HepG2 (cell line): ENCODE data around the gene DAB2IP. TPM values are rescaled to one million over a fixed set of nuclear protein-coding genes. Genes with fewer than 3 reads are reported as not detected.

Experiments
- ATAC-seq: fragments of 200-7000 bp; cut with Tn5 transposase; 3 replicates; pipeline ENCODE4 v1.9.1; 2020; ENCODE audit warnings: mild to moderate bottlenecking, moderate library complexity
- BruUV-seq: library from RNA; stranded (reverse); fragments of 400-500 nt; replicated peaks from 2 replicates; lab custom pipeline; 2021; lab: Mats Ljungman, UMichigan
- CTCF ChIA-PET: fragments of 300-600 bp; formaldehyde crosslinking; extraction: SDS; loops from one replicate; lab custom pipeline; 2021; ENCODE audit warnings: low total read pairs, inconsistent platforms, low intra/inter-chr PET ratio; lab: Yijun Ruan, JAX
- POLR2A ChIA-PET: fragments of 350-600 bp; sonication (Branson Sonifier 250); formaldehyde crosslinking; loops from one replicate; lab custom pipeline; 2020; ENCODE audit warnings: antibody characterized with exemption, inconsistent platforms; lab: Yijun Ruan, JAX
- DNase-seq: peaks from one replicate; pipeline ENCODE4 v3.0.0-alpha.2; 2015; ENCODE audit warnings: low spot score
- FAIRE-seq: peaks from 3 replicates; lab custom pipeline; 2011; peaks lifted over from hg19 to GRCh38; lab: Jason Lieb, UNC
- H2AFZ ChIP-seq: one replicate; pipeline ENCODE4 v1.6.1; 2011; ENCODE audit warnings: low read length, inconsistent platforms
- H3K27ac ChIP-seq: fragments of 300-600 bp; 3 replicates; pipeline ENCODE4 v1.8.0; 2011; ENCODE audit warnings: mixed run types, mild to moderate bottlenecking, mixed read lengths, low read length, inconsistent platforms; ENCODE audit not compliant: insufficient read depth; ENCODE audit errors: extremely low read length
- H3K27me3 ChIP-seq, 2 experiments: fragments of 200-600 bp in 1 of 2; 2 replicates in 1 of 2; 3 replicates in 1 of 2; pipeline versions ENCODE4 v1.6.0 to v1.8.0; 2011; ENCODE audit warnings: low read length in 2 of 2, mild to moderate bottlenecking in 2 of 2, moderate library complexity in 2 of 2, inconsistent platforms in 1 of 2; ENCODE audit not compliant: insufficient read depth in 2 of 2, control insufficient read depth in 1 of 2
- H3K36me3 ChIP-seq, 2 experiments: fragments of 200-600 bp in 1 of 2; replicated peaks in 1 of 2; 2 replicates in 1 of 2; 3 replicates in 1 of 2; pipeline versions ENCODE4 v1.5.1 to v1.8.0; 2011; ENCODE audit warnings: low read length in 2 of 2, inconsistent platforms in 1 of 2; ENCODE audit not compliant: insufficient read depth in 2 of 2, control insufficient read depth in 1 of 2
- H3K4me1 ChIP-seq: 2 replicates; pipeline ENCODE4 v1.5.1; 2012; ENCODE audit warnings: low read length, inconsistent platforms; ENCODE audit not compliant: insufficient read depth
- H3K4me2 ChIP-seq: 2 replicates; pipeline ENCODE4 v1.6.0; 2011; ENCODE audit warnings: low read depth, low read length, inconsistent platforms
- H3K4me3 ChIP-seq, 3 experiments: fragments of 200-600 bp in 1 of 3; sonication (generic), shearing (Covaris generic) in 1 of 3; replicated peaks in 1 of 3; 2 replicates each; pipeline ENCODE4 v1.5.1; 2011 to 2016; ENCODE audit warnings: low read length in 3 of 3, inconsistent platforms in 2 of 3, low read depth in 2 of 3, mild to moderate bottlenecking in 2 of 3, control low read depth in 1 of 3, mixed read lengths in 1 of 3; ENCODE audit not compliant: insufficient read depth in 1 of 3
- H3K79me2 ChIP-seq: one replicate; pipeline ENCODE4 v1.6.1; 2011; ENCODE audit warnings: low read length, inconsistent platforms; ENCODE audit not compliant: insufficient read depth
- H3K9ac ChIP-seq: 2 replicates; pipeline ENCODE4 v1.6.0; 2011; ENCODE audit warnings: mild to moderate bottlenecking, low read depth, low read length, inconsistent platforms; ENCODE audit not compliant: insufficient read depth
- H3K9me3 ChIP-seq: 2 replicates; pipeline ENCODE4 v1.5.1; 2012; ENCODE audit warnings: mild to moderate bottlenecking, low read length
- H4K20me1 ChIP-seq: 2 replicates; pipeline ENCODE4 v1.6.0; 2011; ENCODE audit warnings: inconsistent platforms, mild to moderate bottlenecking, low read length, moderate library complexity; ENCODE audit not compliant: insufficient read depth
- FIP1L1 ChIP-seq: fragments of 200-400 bp; formaldehyde crosslinking; IDR thresholded peaks from 2 replicates; pipeline ENCODE4 v1.6.1; 2018; ENCODE audit warnings: low read depth, mild to moderate bottlenecking, low read length, moderate library complexity, borderline replicate concordance; ENCODE audit not compliant: insufficient read depth
- HMG20A ChIP-seq: IDR thresholded peaks from 2 replicates; pipeline ENCODE4 v1.6.1; 2016; ENCODE audit warnings: borderline replicate concordance
- KMT2B ChIP-seq: IDR thresholded peaks from 2 replicates; pipeline ENCODE4 v1.6.1; 2016; ENCODE audit warnings: missing genetic modification reagents, missing compliant biosample characterization
- SMARCC2 ChIP-seq: fragments of 450-650 bp; IDR thresholded peaks from 2 replicates; pipeline ENCODE4 v1.6.1; 2017; ENCODE audit warnings: antibody characterized with exemption, mild to moderate bottlenecking
- TEF ChIP-seq: sonication (generic); formaldehyde crosslinking; IDR thresholded peaks from 2 replicates; pipeline ENCODE4 v1.5.0; 2020; ENCODE audit warnings: missing genetic modification reagents
- TOPORS ChIP-seq: sonication (generic); formaldehyde crosslinking; IDR thresholded peaks from 2 replicates; pipeline ENCODE4 v1.8.0; 2023; ENCODE audit warnings: mild to moderate bottlenecking, missing genetic modification reagents
- ZIK1 ChIP-seq: sonication (generic); formaldehyde crosslinking; IDR thresholded peaks from 2 replicates; pipeline ENCODE4 v1.5.0; 2020; ENCODE audit warnings: mild to moderate bottlenecking, low read depth, missing genetic modification reagents, borderline replicate concordance
- ZNF263 ChIP-seq: sonication (generic); formaldehyde crosslinking; IDR thresholded peaks from 2 replicates; pipeline ENCODE4 v1.4.0; 2020; ENCODE audit warnings: missing genetic modification reagents
- ZNF280B ChIP-seq: sonication (generic); formaldehyde crosslinking; IDR thresholded peaks from 2 replicates; pipeline ENCODE4 v1.5.0; 2020; ENCODE audit warnings: missing genetic modification reagents, mild to moderate bottlenecking, borderline replicate concordance
- ZNF318 ChIP-seq: sonication (generic); formaldehyde crosslinking; IDR thresholded peaks from 2 replicates; pipeline ENCODE4 v1.4.0; 2020; ENCODE audit warnings: mild to moderate bottlenecking, missing genetic modification reagents
- ZNF724P ChIP-seq: sonication (generic); formaldehyde crosslinking; IDR thresholded peaks from 2 replicates; pipeline ENCODE4 v1.8.0; 2022; ENCODE audit warnings: missing genetic modification reagents, borderline replicate concordance
- WGBS: methylation state at CpG from one replicate; pipeline ENCODE4 v1.1.6; 2017; ENCODE audit warnings: low lambda C conversion rate; 5-methylcytosine and 5-hydroxymethylcytosine counted together
- in situ Hi-C: cut with HindIII; loops from 2 replicates; pipeline ENCODE4 v1.10.0; 2017; ENCODE audit warnings: low pct_unique_long_range_greater_than_20kb; ENCODE audit not compliant: extremely low pct_ligation_motif_present
- intact Hi-C: fragments of 100-400 bp; cut with micrococcal nuclease; formaldehyde crosslinking; loops from one replicate; pipeline ENCODE4 v1.10.0; 2022; ENCODE audit not compliant: unreplicated experiment
- polyA plus RNA-seq, 8 experiments: library from polyadenylated mRNA; depleted of rRNA in 3 of 8; stranded (reverse) in 7 of 8; unstranded in 1 of 8; fragments of >200 nt; fragmentation: Illumina TruSeq in 4 of 8; extraction: Trizol in 4 of 8; gene quantifications; 2 replicates each; pipeline versions ENCODE4 v1.2.1 to v1.2.3, GENCODE V29; 2011 to 2016; ENCODE audit warnings: low read depth in 4 of 8, missing spikeins in 1 of 8, mixed read lengths in 1 of 8; ENCODE audit not compliant: insufficient read depth in 1 of 8
- total RNA-seq, 5 experiments: library from RNA; depleted of rRNA; stranded (reverse); fragments of >200 nt; fragmentation: Illumina TruSeq; extraction: Trizol; gene quantifications; 2 replicates each; pipeline ENCODE4 v1.2.3, GENCODE V29; 2016; ENCODE audit warnings: low read depth in 1 of 5
- TF ChIP-seq, protein P1 (sequence below): sonication (generic); formaldehyde crosslinking; IDR thresholded peaks from 2 replicates; pipeline ENCODE4 v1.8.0; 2022; ENCODE audit warnings: missing genetic modification reagents, low read depth, mild to moderate bottlenecking, borderline replicate concordance
- TF ChIP-seq, protein P2 (sequence below): sonication (generic); formaldehyde crosslinking; IDR thresholded peaks from 2 replicates; pipeline ENCODE4 v1.5.1; 2020; ENCODE audit warnings: missing genetic modification reagents, mild to moderate bottlenecking, borderline replicate concordance

Gene DAB2IP
- total and polyA plus RNA-seq, 2 of the 13 experiments (the other 11 are each of a cell fraction or from before 2014, with no cell fraction given), result 25.3 to 37.9 TPM

DNA sequence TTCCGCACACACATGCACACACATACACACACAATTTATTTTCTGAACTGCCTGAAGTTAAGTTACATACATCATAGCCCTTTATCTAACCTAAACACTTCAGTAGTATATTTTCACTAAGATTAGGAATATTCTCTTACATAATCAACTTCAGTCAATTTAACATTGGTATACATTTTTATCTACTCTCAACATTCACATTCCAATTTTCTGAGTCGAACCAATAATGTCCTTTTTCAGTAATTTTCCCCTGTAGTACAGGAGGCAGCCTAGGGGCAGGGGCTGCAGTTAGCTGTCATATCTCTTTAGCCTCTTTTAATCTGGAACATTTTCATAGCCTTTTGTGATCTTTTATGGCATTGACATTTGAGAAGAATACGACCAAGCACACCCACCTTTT lies 150.1 kb downstream of the DAB2IP start:
- Histone ChIP-seq H4K20me1 (no peaks in the 10 kb centered on the region), H3K27ac (no peak overlapping the region), H3K9ac (no peak overlapping the region), H3K27me3 (peaks cover 0 to 16% of the 10 kb centered on the region in 2 experiments; a peak in 1 of 5 replicates), H3K9me3 (peaks cover 9% of the 10 kb centered on the region), H3K4me1 (no peaks in the 10 kb centered on the region), H3K79me2 (no peaks in the 10 kb centered on the region), H3K36me3 (no peaks in the 10 kb centered on the region), H2AFZ (no peak overlapping the region), H3K4me3 (no peak overlapping the region), H3K4me2 (no peak overlapping the region)
- ChIA-PET POLR2A (no interaction called here), CTCF (no interaction called here)
- WGBS, result 3% methylated on average over 3 of the region's 3 CpGs
- DNase-seq (no peak), FAIRE-seq (no peak), ATAC-seq (no peak)
- no TSS peak for BruUV-seq
- intact Hi-C loops (no loop called here), in situ Hi-C loops (no loop called here)
- no peak for TF ChIP-seq FIP1L1
- no peak for TF ChIP-seq ZNF724P (CRISPR knock-in tag)
- TF ChIP-seq ZNF263 (CRISPR knock-in tag), result no peak
- TF ChIP-seq, protein P1, sequence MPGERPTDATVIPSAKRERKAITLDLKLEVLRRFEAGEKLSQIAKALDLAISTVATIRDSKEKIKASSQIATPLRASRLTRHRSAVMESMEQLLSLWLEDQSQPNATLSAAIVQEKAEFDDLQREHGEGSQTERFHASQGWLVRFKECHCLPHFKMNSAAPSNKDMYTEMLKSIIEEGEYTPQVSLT (CRISPR knock-in tag), result no peak
- TF ChIP-seq TEF (CRISPR knock-in tag), result no peak
- TF ChIP-seq, protein P2, sequence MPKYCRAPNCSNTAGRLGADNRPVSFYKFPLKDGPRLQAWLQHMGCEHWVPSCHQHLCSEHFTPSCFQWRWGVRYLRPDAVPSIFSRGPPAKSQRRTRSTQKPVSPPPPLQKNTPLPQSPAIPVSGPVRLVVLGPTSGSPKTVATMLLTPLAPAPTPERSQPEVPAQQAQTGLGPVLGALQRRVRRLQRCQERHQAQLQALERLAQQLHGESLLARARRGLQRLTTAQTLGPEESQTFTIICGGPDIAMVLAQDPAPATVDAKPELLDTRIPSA, result no peak
- TF ChIP-seq SMARCC2, result no peak
- TF ChIP-seq ZIK1 (CRISPR knock-in tag), result no peak
- TF ChIP-seq ZNF280B (CRISPR knock-in tag), result no peak
- TF ChIP-seq ZNF318, result no peak
- no peak for TF ChIP-seq TOPORS (CRISPR knock-in tag)
- TF ChIP-seq HMG20A (CRISPR knock-in tag), result no peak
- TF ChIP-seq KMT2B, result no peak
